Retinal pigment epithelial cell (primary cell): Measurements from ENCODE around the gene LHFPL6.
A peak's percentile ranks its signal among the peaks of the same experiment; 100 is the strongest.

Experiments used
- DNase-seq: peaks from one replicate; pipeline ENCODE4 v3.0.0-alpha.2; 2010; ENCODE audit warnings: low read depth
- H3K4me3 ChIP-seq: 2 replicates; pipeline ENCODE4 v1.5.1; 2011; ENCODE audit warnings: mild to moderate bottlenecking, low read length, control low read depth, moderate library complexity
- CTCF ChIP-seq: conservative IDR thresholded peaks from 2 replicates; pipeline ENCODE4 v1.5.1; 2011; ENCODE audit warnings: low read depth, low read length, control low read depth, inconsistent platforms

LHFPL6 gene

GRCh38 chr13:39603424-39603947 is 493 bp upstream of the LHFPL6 start:
- no peak for TF ChIP-seq CTCF
- H3K4me3 ChIP-seq: peak overlapping the region; percentile 90
- no peak for DNase-seq

GRCh38 chr13:39602277-39602613 is 748 bp downstream of the LHFPL6 start:
- peak overlapping the region; percentile 90 for H3K4me3 ChIP-seq
- TF ChIP-seq CTCF: no peak

GRCh38 chr13:39601636-39602035 is 1.4 kb downstream of the LHFPL6 start:
- no peak for TF ChIP-seq CTCF
- H3K4me3 ChIP-seq: peak overlapping the region; percentile 90
- DNase-seq: no peak

More at GRCh38 chr13:39602277-39602613, 748 bp downstream of the LHFPL6 start:
- DNase-seq: no peak

GRCh38 chr13:39600766-39601165 is 2.2 kb downstream of the LHFPL6 start:
- DNase-seq: no peak
- peak; percentile 31 for TF ChIP-seq CTCF
- H3K4me3 ChIP-seq: peak overlapping the region; percentile 90

- no peak for TF ChIP-seq CTCF
- peak overlapping the region; percentile 90 for H3K4me3 ChIP-seq
- no peak for DNase-seq
Measured at GRCh38 chr13:39599842-39600241, 3.2 kb downstream of the LHFPL6 start.

- TF ChIP-seq CTCF: no peak
- peak overlapping the region; percentile 90 for H3K4me3 ChIP-seq
- no peak for DNase-seq
Measured at GRCh38 chr13:39599012-39599411, 4.0 kb downstream of the LHFPL6 start.

GRCh38 chr13:39597838-39598237 is 5.2 kb downstream of the LHFPL6 start:
- no peak overlapping the region for H3K4me3 ChIP-seq
- no peak for DNase-seq

More at GRCh38 chr13:39597838-39598237, 5.2 kb downstream of the LHFPL6 start:
- no peak for TF ChIP-seq CTCF
